ENCODE measurements around the gene CDKN1C.

The CDKN1C gene

DNA sequence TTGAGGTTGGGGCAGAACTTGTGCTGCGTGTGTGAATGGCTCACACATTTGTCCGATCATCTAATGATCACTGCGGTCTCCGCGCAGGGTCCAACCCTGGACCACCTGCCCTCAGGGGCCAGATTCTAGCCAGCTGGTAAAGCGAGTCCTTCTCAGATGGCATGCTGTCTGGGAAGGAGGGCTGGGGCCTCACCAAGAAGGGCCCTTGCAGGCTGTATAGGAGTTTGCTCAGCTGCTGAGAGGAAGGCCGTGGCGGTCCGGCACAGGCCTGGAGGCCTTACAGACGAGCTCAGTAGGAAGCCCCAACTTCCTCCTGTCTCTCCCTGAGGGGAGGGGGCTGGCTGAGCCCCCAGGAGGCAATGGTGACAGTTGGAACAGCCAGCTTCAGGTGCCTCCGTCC is 29.9 kb upstream of the CDKN1C start:
- H3K4me1 ChIP-seq (ENCODE audit: control insufficient read depth, insufficient read depth, low read length): no peaks in the 10 kb centered on the region
- H3K36me3 ChIP-seq (ENCODE audit: control insufficient read depth in 2 of 2, insufficient read depth in 1 of 2, low read length in 2 of 2): no peaks in the 10 kb centered on the region
- ChIA-PET POLR2A (interaction anchor here (0.6 to 0.7 kb wide), 2 partner anchors 14 kb away, joined by 3 read pairs; partner anchors contain the start of gene PHLDA2), CTCF (interaction anchor here (1.6 kb wide), 1 partner anchor 15 kb away, joined by 7 read pairs; no protein-coding TSS in a partner anchor)
- H3K4me3 ChIP-seq (ENCODE audit: low read depth, low read length): no peak overlapping the region
- no peak overlapping the region for H3K27ac ChIP-seq (ENCODE audit: extremely low read depth, low read depth, low read length)
- H3K9me3 ChIP-seq (ENCODE audit: control insufficient read depth, insufficient read depth, low read depth, low read length): no peaks in the 10 kb centered on the region
- no peak for TF ChIP-seq ZNF707 (tag by site-specific recombination; IDR thresholded peaks at IDR 0.05)
- no peak for TF ChIP-seq ZNF311 (tag by site-specific recombination; IDR thresholded peaks at IDR 0.05; ENCODE audit: borderline replicate concordance)
- TF ChIP-seq, protein P1, sequence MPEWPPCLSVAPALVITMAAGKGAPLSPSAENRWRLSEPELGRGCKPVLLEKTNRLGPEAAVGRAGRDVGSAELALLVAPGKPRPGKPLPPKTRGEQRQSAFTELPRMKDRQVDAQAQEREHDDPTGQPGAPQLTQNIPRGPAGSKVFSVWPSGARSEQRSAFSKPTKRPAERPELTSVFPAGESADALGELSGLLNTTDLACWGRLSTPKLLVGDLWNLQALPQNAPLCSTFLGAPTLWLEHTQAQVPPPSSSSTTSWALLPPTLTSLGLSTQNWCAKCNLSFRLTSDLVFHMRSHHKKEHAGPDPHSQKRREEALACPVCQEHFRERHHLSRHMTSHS (tag by site-specific recombination; IDR thresholded peaks at IDR 0.05): no peak
- no peak for TF ChIP-seq ZNF324 (tag by site-specific recombination; IDR thresholded peaks at IDR 0.05)
- no peak for TF ChIP-seq ZNF350 (tag by site-specific recombination; IDR thresholded peaks at IDR 0.05)
- TF ChIP-seq ZFP3 (tag by site-specific recombination; IDR thresholded peaks at IDR 0.05; ENCODE audit: low read depth): peak; percentile 74
- TF ChIP-seq, protein P2, sequence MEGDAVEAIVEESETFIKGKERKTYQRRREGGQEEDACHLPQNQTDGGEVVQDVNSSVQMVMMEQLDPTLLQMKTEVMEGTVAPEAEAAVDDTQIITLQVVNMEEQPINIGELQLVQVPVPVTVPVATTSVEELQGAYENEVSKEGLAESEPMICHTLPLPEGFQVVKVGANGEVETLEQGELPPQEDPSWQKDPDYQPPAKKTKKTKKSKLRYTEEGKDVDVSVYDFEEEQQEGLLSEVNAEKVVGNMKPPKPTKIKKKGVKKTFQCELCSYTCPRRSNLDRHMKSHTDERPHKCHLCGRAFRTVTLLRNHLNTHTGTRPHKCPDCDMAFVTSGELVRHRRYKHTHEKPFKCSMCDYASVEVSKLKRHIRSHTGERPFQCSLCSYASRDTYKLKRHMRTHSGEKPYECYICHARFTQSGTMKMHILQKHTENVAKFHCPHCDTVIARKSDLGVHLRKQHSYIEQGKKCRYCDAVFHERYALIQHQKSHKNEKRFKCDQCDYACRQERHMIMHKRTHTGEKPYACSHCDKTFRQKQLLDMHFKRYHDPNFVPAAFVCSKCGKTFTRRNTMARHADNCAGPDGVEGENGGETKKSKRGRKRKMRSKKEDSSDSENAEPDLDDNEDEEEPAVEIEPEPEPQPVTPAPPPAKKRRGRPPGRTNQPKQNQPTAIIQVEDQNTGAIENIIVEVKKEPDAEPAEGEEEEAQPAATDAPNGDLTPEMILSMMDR (tag by site-specific recombination; IDR thresholded peaks at IDR 0.05): no peak
- no peak for TF ChIP-seq KLF16 (tag by site-specific recombination; IDR thresholded peaks at IDR 0.05)
- TF ChIP-seq HOXC10 (CRISPR knock-in tag; IDR thresholded peaks at IDR 0.05): no peak

DNA sequence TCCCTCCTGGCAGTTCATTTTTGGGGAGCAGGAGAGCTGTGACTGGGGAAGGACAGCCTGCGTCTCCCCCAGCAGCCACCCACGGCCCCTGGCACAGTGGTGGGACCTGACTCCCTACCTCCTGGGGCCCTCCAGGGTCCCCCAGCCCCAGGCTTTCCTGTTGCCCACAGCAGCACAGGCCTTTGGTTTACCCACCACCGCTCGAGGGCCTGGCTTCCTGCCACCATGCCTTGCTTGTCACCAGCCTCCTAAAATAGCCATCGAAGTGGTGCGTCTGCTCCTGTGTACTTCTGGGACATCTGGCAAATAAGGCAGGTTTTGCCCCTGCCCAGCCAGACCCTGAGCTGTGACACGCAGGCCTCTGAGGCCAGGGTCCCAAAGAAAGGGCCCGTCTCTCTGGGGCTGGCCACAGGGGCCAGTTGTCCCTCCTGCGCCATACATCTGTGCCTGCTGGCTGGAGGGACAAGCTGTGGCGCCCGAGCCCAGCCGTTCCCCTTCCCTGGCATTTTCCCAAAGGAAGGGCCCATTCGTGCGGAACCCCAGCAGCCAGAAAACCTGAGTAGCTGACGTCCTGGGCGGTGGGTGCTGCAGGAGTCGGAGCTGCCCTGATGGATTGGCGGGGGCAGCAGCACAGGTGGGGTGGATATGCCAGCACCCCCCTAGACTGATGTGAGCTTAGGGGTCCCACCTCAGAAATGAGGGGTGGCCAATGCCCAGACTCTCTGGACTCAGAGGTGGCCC is 29.1 kb upstream of the CDKN1C start:
- no peaks in the 10 kb centered on the region for H3K36me3 ChIP-seq (ENCODE audit: control insufficient read depth in 2 of 2, insufficient read depth in 1 of 2, low read length in 2 of 2)
- H3K27ac ChIP-seq (ENCODE audit: extremely low read depth, low read depth, low read length): no peak overlapping the region
- POLR2A ChIA-PET: interaction anchor here (0.7 kb wide), 1 partner anchor 15 kb away, joined by 3 read pairs; the partner anchor contains the start of gene PHLDA2
- no peaks in the 10 kb centered on the region for H3K4me1 ChIP-seq (ENCODE audit: control insufficient read depth, insufficient read depth, low read length)
- no peak overlapping the region for H3K4me3 ChIP-seq (ENCODE audit: low read depth, low read length)
- CTCF ChIA-PET: no interaction called here
- H3K9me3 ChIP-seq (ENCODE audit: control insufficient read depth, insufficient read depth, low read depth, low read length): no peaks in the 10 kb centered on the region
- TF ChIP-seq, protein P3, sequence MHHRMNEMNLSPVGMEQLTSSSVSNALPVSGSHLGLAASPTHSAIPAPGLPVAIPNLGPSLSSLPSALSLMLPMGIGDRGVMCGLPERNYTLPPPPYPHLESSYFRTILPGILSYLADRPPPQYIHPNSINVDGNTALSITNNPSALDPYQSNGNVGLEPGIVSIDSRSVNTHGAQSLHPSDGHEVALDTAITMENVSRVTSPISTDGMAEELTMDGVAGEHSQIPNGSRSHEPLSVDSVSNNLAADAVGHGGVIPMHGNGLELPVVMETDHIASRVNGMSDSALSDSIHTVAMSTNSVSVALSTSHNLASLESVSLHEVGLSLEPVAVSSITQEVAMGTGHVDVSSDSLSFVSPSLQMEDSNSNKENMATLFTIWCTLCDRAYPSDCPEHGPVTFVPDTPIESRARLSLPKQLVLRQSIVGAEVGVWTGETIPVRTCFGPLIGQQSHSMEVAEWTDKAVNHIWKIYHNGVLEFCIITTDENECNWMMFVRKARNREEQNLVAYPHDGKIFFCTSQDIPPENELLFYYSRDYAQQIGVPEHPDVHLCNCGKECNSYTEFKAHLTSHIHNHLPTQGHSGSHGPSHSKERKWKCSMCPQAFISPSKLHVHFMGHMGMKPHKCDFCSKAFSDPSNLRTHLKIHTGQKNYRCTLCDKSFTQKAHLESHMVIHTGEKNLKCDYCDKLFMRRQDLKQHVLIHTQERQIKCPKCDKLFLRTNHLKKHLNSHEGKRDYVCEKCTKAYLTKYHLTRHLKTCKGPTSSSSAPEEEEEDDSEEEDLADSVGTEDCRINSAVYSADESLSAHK (tag by site-specific recombination; IDR thresholded peaks at IDR 0.05): no peak
- no peak for TF ChIP-seq ZNF785 (tag by site-specific recombination; IDR thresholded peaks at IDR 0.05)
- TF ChIP-seq ZNF19 (tag by site-specific recombination; IDR thresholded peaks at IDR 0.05; ENCODE audit: low read depth): no peak
- TF ChIP-seq ZNF510 (tag by site-specific recombination; IDR thresholded peaks at IDR 0.05; ENCODE audit: insufficient replicate concordance): no peak
- TF ChIP-seq ZXDB (tag by site-specific recombination; IDR thresholded peaks at IDR 0.05): no peak
- TF ChIP-seq ZNF776 (tag by site-specific recombination; IDR thresholded peaks at IDR 0.05; ENCODE audit: borderline replicate concordance): no peak
- TF ChIP-seq TRIM28 (IDR thresholded peaks at IDR 0.05; ENCODE audit: borderline replicate concordance, low read length): no peak
- no peak for TF ChIP-seq ZIC2 (tag by site-specific recombination; IDR thresholded peaks at IDR 0.05)
- TF ChIP-seq, protein P4, sequence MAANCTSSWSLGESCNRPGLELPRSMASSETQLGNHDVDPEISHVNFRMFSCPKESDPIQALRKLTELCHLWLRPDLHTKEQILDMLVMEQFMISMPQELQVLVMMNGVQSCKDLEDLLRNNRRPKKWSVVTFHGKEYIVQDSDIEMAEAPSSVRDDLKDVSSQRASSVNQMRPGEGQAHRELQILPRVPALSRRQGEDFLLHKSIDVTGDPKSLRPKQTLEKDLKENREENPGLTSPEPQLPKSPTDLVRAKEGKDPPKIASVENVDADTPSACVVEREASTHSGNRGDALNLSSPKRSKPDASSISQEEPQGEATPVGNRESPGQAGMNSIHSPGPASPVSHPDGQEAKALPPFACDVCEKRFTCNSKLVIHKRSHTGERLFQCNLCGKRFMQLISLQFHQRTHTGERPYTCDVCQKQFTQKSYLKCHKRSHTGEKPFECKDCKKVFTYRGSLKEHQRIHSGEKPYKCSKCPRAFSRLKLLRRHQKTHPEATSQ (tag by site-specific recombination; IDR thresholded peaks at IDR 0.05): no peak
- TF ChIP-seq ZNF292 (tag by site-specific recombination; IDR thresholded peaks at IDR 0.05; ENCODE audit: borderline replicate concordance, low read depth): no peak
- no peak for TF ChIP-seq ZNF76 (tag by site-specific recombination; IDR thresholded peaks at IDR 0.05; ENCODE audit: borderline replicate concordance, low read depth)
- no peak for TF ChIP-seq ZNF529 (tag by site-specific recombination; IDR thresholded peaks at IDR 0.05; ENCODE audit: insufficient replicate concordance)
- TF ChIP-seq, protein P5, sequence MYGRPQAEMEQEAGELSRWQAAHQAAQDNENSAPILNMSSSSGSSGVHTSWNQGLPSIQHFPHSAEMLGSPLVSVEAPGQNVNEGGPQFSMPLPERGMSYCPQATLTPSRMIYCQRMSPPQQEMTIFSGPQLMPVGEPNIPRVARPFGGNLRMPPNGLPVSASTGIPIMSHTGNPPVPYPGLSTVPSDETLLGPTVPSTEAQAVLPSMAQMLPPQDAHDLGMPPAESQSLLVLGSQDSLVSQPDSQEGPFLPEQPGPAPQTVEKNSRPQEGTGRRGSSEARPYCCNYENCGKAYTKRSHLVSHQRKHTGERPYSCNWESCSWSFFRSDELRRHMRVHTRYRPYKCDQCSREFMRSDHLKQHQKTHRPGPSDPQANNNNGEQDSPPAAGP (tag by site-specific recombination; IDR thresholded peaks at IDR 0.05): no peak
- TF ChIP-seq ZNF768 (tag by site-specific recombination; IDR thresholded peaks at IDR 0.05): no peak
- TF ChIP-seq ZNF175 (tag by site-specific recombination; IDR thresholded peaks at IDR 0.05): no peak
- TF ChIP-seq ZNF626 (tag by site-specific recombination; IDR thresholded peaks at IDR 0.05): no peak
- TF ChIP-seq ZNF473 (tag by site-specific recombination; IDR thresholded peaks at IDR 0.05): no peak
- TF ChIP-seq ZNF514 (tag by site-specific recombination; IDR thresholded peaks at IDR 0.05): no peak
- TF ChIP-seq ZNF138 (tag by site-specific recombination; IDR thresholded peaks at IDR 0.05; ENCODE audit: borderline replicate concordance): no peak
